ENCODE data around the gene PRX. TPM values are rescaled to one million over a fixed set of nuclear protein-coding genes. Genes with fewer than 3 reads are reported as not detected.
A peak's percentile ranks its signal among the peaks of the same experiment; 100 is the strongest.

The PRX gene
- total and polyA plus RNA-seq, 2 of the 13 experiments (the other 11 are each of a cell fraction or from before 2014, with no cell fraction given), result 0.66 TPM

GRCh38 chr19:40420766-40421765 is 7.9 kb upstream of the PRX start (continued):
- 0 out of 2 replicates have a peak, but pooled peaks have one; percentile 20 for TF ChIP-seq ZNF557 (CRISPR knock-in tag; IDR thresholded peaks at IDR 0.05)
- TF ChIP-seq AHR (CRISPR knock-in tag; IDR thresholded peaks at IDR 0.05), result peak; percentile 15; the same call in 1 of the 2 replicates
- 0 out of 2 replicates have a peak, but pooled peaks have one; percentile 5 for TF ChIP-seq NFYB (CRISPR knock-in tag; IDR thresholded peaks at IDR 0.05)
- peak; percentile 82; the same call in 1 of the 2 replicates for TF ChIP-seq ZNF747 (CRISPR knock-in tag; IDR thresholded peaks at IDR 0.05; ENCODE audit: borderline replicate concordance)
- 0 out of 2 replicates have a peak, but pooled peaks have one; percentile 10 for TF ChIP-seq ZNF609 (CRISPR knock-in tag; IDR thresholded peaks at IDR 0.05; ENCODE audit: borderline replicate concordance)
- peak; percentile 89 for TF ChIP-seq MXD1 (CRISPR knock-in tag; IDR thresholded peaks at IDR 0.05)
- no peak; the same call in none of the 2 replicates for TF ChIP-seq ZFP1 (CRISPR knock-in tag; IDR thresholded peaks at IDR 0.05)
- no peak for TF ChIP-seq U2AF2 (IDR thresholded peaks at IDR 0.05; ENCODE audit: low read depth, low read length)
- peak; percentile 86 for TF ChIP-seq SRSF1 (optimal IDR thresholded peaks at IDR 0.05; ENCODE audit: low read depth, low read length)
- TF ChIP-seq ZNF552 (CRISPR knock-in tag; IDR thresholded peaks at IDR 0.05; ENCODE audit: borderline replicate concordance), result no peak; the same call in none of the 2 replicates
- no peak for TF ChIP-seq XBP1 (CRISPR knock-in tag; IDR thresholded peaks at IDR 0.05)
- no peak for TF ChIP-seq CEBPG (CRISPR knock-in tag; IDR thresholded peaks at IDR 0.05)
- peak; percentile 96 for TF ChIP-seq ZNF235 (CRISPR knock-in tag; IDR thresholded peaks at IDR 0.05; ENCODE audit: borderline replicate concordance)
- TF ChIP-seq HIC2 (CRISPR knock-in tag; IDR thresholded peaks at IDR 0.05; ENCODE audit: low read depth), result peak; percentile 62; the same call in 1 of the 2 replicates
- TF ChIP-seq MTA3 (CRISPR knock-in tag; IDR thresholded peaks at IDR 0.05), result no peak
- peak; percentile 19; the same call in 1 of the 2 replicates for TF ChIP-seq MXD3 (CRISPR knock-in tag; IDR thresholded peaks at IDR 0.05)
- 0 out of 2 replicates have a peak, but pooled peaks have one; percentile 52 for TF ChIP-seq SMAD3 (CRISPR knock-in tag; IDR thresholded peaks at IDR 0.05)
- peak; percentile 90; the same call in 1 of the 2 replicates for TF ChIP-seq ELK4 (CRISPR knock-in tag; IDR thresholded peaks at IDR 0.05; ENCODE audit: borderline replicate concordance)
- TF ChIP-seq FOXA1 (IDR thresholded peaks at IDR 0.05), result no peak
- no peak for TF ChIP-seq FOXA1 (CRISPR knock-in tag; IDR thresholded peaks at IDR 0.05)
- peak; percentile 91 for TF ChIP-seq ZNF772 (CRISPR knock-in tag; IDR thresholded peaks at IDR 0.05)

Measured in HepG2 (cell line).